SK-N-SH treated with all-trans-retinoic acid at 6 μM for 48 hours (cell line): ENCODE measurements around the gene ZBTB7C.

Experiments
- ARNTL ChIP-seq: fragments of 450-650 bp; formaldehyde crosslinking; IDR thresholded peaks from 2 replicates; pipeline ENCODE4 v1.5.0; 2020; ENCODE audit warnings: low read depth, mild to moderate bottlenecking, moderate library complexity, borderline replicate concordance
- CSDC2 ChIP-seq: fragments of 250-450 bp; sonication (Bioruptor Pico); IDR thresholded peaks from 2 replicates; pipeline ENCODE4 v1.5.0; 2020; ENCODE audit warnings: mild to moderate bottlenecking, moderate library complexity
- ESRRG ChIP-seq: fragments of 250-450 bp; sonication (Bioruptor Pico); IDR thresholded peaks from 2 replicates; pipeline ENCODE4 v1.6.1; 2021; ENCODE audit warnings: mild to moderate bottlenecking
- ISL1 ChIP-seq: fragments of 250-450 bp; sonication (Bioruptor Pico); IDR thresholded peaks from 2 replicates; pipeline ENCODE4 v2.1.2; 2022; ENCODE audit warnings: mild to moderate bottlenecking, moderate library complexity
- POU6F1 ChIP-seq: fragments of 250-450 bp; sonication (Bioruptor Pico); IDR thresholded peaks from 2 replicates; pipeline ENCODE4 v1.8.0; 2021; ENCODE audit warnings: low read depth, mild to moderate bottlenecking, moderate library complexity, borderline replicate concordance
- PPARA ChIP-seq: fragments of 250-450 bp; sonication (Bioruptor Pico); IDR thresholded peaks from 2 replicates; pipeline ENCODE4 v1.5.0; 2020; ENCODE audit warnings: mild to moderate bottlenecking, borderline replicate concordance
- TOX ChIP-seq: fragments of 250-450 bp; sonication (Bioruptor Pico); IDR thresholded peaks from 2 replicates; pipeline ENCODE4 v1.8.0; 2021; ENCODE audit warnings: mild to moderate bottlenecking, moderate library complexity, borderline replicate concordance
- ZFP3 ChIP-seq: fragments of 250-450 bp; sonication (Bioruptor Pico); IDR thresholded peaks from 2 replicates; pipeline ENCODE4 v1.5.0; 2020; ENCODE audit warnings: mild to moderate bottlenecking, moderate library complexity
- ZFP30 ChIP-seq: fragments of 450-650 bp; formaldehyde crosslinking; IDR thresholded peaks from 2 replicates; pipeline ENCODE4 v1.5.0; 2022; ENCODE audit warnings: mild to moderate bottlenecking, moderate library complexity
- ZNF8 ChIP-seq: fragments of 450-650 bp; formaldehyde crosslinking; IDR thresholded peaks from 2 replicates; pipeline ENCODE4 v1.5.0; 2020; ENCODE audit warnings: mild to moderate bottlenecking, moderate library complexity
- TF ChIP-seq, protein P1 (sequence below): fragments of 250-450 bp; sonication (Bioruptor Pico); IDR thresholded peaks from 2 replicates; pipeline ENCODE4 v1.8.0; 2020; ENCODE audit warnings: mild to moderate bottlenecking, moderate library complexity, borderline replicate concordance
- TF ChIP-seq, protein P2 (sequence below): fragments of 250-450 bp; sonication (Bioruptor Pico); IDR thresholded peaks from 2 replicates; pipeline ENCODE4 v1.5.0; 2020; ENCODE audit warnings: mild to moderate bottlenecking, moderate library complexity
- TF ChIP-seq, protein P3 (sequence below): fragments of 250-450 bp; sonication (Bioruptor Pico); IDR thresholded peaks from 2 replicates; pipeline ENCODE4 v1.5.1; 2020; ENCODE audit warnings: low read depth, mild to moderate bottlenecking, moderate library complexity

- TF ChIP-seq, protein P1, sequence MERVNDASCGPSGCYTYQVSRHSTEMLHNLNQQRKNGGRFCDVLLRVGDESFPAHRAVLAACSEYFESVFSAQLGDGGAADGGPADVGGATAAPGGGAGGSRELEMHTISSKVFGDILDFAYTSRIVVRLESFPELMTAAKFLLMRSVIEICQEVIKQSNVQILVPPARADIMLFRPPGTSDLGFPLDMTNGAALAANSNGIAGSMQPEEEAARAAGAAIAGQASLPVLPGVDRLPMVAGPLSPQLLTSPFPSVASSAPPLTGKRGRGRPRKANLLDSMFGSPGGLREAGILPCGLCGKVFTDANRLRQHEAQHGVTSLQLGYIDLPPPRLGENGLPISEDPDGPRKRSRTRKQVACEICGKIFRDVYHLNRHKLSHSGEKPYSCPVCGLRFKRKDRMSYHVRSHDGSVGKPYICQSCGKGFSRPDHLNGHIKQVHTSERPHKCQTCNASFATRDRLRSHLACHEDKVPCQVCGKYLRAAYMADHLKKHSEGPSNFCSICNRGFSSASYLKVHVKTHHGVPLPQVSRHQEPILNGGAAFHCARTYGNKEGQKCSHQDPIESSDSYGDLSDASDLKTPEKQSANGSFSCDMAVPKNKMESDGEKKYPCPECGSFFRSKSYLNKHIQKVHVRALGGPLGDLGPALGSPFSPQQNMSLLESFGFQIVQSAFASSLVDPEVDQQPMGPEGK = no peak
- TF ChIP-seq, protein P2, sequence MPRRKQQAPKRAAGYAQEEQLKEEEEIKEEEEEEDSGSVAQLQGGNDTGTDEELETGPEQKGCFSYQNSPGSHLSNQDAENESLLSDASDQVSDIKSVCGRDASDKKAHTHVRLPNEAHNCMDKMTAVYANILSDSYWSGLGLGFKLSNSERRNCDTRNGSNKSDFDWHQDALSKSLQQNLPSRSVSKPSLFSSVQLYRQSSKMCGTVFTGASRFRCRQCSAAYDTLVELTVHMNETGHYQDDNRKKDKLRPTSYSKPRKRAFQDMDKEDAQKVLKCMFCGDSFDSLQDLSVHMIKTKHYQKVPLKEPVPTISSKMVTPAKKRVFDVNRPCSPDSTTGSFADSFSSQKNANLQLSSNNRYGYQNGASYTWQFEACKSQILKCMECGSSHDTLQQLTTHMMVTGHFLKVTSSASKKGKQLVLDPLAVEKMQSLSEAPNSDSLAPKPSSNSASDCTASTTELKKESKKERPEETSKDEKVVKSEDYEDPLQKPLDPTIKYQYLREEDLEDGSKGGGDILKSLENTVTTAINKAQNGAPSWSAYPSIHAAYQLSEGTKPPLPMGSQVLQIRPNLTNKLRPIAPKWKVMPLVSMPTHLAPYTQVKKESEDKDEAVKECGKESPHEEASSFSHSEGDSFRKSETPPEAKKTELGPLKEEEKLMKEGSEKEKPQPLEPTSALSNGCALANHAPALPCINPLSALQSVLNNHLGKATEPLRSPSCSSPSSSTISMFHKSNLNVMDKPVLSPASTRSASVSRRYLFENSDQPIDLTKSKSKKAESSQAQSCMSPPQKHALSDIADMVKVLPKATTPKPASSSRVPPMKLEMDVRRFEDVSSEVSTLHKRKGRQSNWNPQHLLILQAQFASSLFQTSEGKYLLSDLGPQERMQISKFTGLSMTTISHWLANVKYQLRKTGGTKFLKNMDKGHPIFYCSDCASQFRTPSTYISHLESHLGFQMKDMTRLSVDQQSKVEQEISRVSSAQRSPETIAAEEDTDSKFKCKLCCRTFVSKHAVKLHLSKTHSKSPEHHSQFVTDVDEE (CRISPR knock-in tag) = no peak
- TF ChIP-seq PPARA (no peak), ZNF8 (CRISPR knock-in tag) (no peak), ISL1 (CRISPR knock-in tag) (no peak), TOX (CRISPR knock-in tag) (no peak), ARNTL (CRISPR knock-in tag) (no peak), ZFP30 (CRISPR knock-in tag) (no peak), ZFP3 (no peak), ESRRG (no peak), CSDC2 (CRISPR knock-in tag) (no peak), POU6F1 (CRISPR knock-in tag) (no peak)
- TF ChIP-seq, protein P3, sequence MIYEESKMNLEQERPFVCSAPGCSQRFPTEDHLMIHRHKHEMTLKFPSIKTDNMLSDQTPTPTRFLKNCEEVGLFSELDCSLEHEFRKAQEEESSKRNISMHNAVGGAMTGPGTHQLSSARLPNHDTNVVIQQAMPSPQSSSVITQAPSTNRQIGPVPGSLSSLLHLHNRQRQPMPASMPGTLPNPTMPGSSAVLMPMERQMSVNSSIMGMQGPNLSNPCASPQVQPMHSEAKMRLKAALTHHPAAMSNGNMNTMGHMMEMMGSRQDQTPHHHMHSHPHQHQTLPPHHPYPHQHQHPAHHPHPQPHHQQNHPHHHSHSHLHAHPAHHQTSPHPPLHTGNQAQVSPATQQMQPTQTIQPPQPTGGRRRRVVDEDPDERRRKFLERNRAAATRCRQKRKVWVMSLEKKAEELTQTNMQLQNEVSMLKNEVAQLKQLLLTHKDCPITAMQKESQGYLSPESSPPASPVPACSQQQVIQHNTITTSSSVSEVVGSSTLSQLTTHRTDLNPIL = no peak
Measured at GRCh38 chr18:48252525-48252924, 156.7 kb downstream of the ZBTB7C start.
